GM12865 (cell line): ENCODE measurements around the gene LNP1.

Experiments used
- DNase-seq: peaks from one replicate; pipeline ENCODE4 v3.0.0; 2010; ENCODE audit warnings: low read depth
- H3K4me3 ChIP-seq: 2 replicates; pipeline ENCODE4 v1.5.1; 2011; ENCODE audit warnings: mild to moderate bottlenecking, low read depth, low read length, control low read depth
- CTCF ChIP-seq: IDR thresholded peaks from 2 replicates; pipeline ENCODE4 v1.5.1; 2011; ENCODE audit warnings: low read length, control low read depth, low read depth, inconsistent platforms; ENCODE audit not compliant: insufficient read depth; ENCODE audit errors: missing control alignments

The LNP1 gene

GRCh38 chr3:100376301-100376700, 25.0 kb upstream of the LNP1 start:
- DNase-seq: no peak
- TF ChIP-seq CTCF: no peak
- no peak overlapping the region for H3K4me3 ChIP-seq

- no peak overlapping the region for H3K4me3 ChIP-seq
- TF ChIP-seq CTCF: no peak
- DNase-seq: no peak
Measured at GRCh38 chr3:100384733-100385525, 16.4 kb upstream of the LNP1 start.

GRCh38 chr3:100386437-100387074, 14.8 kb upstream of the LNP1 start:
- no peak for DNase-seq
- no peak overlapping the region for H3K4me3 ChIP-seq
- TF ChIP-seq CTCF: no peak

GRCh38 chr3:100389025-100389424, 12.3 kb upstream of the LNP1 start:
- no peak overlapping the region for H3K4me3 ChIP-seq
- no peak for DNase-seq
- TF ChIP-seq CTCF: no peak

GRCh38 chr3:100395679-100396431, 5.5 kb upstream of the LNP1 start:
- no peak for TF ChIP-seq CTCF
- peak; percentile 3 for DNase-seq
- H3K4me3 ChIP-seq: no peak overlapping the region

- DNase-seq: no peak
- H3K4me3 ChIP-seq: no peak overlapping the region
- no peak for TF ChIP-seq CTCF
Measured at GRCh38 chr3:100396967-100397366, 4.4 kb upstream of the LNP1 start.
